GM18505 (cell line): ENCODE results near the gene ADAP1.

Experiments
- ATAC-seq: cut with Tn5 transposase; IDR thresholded peaks from one replicate; pipeline ENCODE4 v1.9.1; 2021; ENCODE audit not compliant: unreplicated experiment
- POLR2A ChIP-seq: IDR thresholded peaks from 4 replicates; pipeline ENCODE4 v1.6.1; 2011; ENCODE audit warnings: borderline replicate concordance; ENCODE audit not compliant: insufficient read depth, insufficient read length; ENCODE audit errors: extremely low read depth

Gene ADAP1

GRCh38 chr7:886626-887487, 67.6 kb downstream of the ADAP1 start:
- no peak for TF ChIP-seq POLR2A
- ATAC-seq = no peak

GRCh38 chr7:885893-886625, 68.4 kb downstream of the ADAP1 start:
- ATAC-seq = no peak
- TF ChIP-seq POLR2A = no peak

GRCh38 chr7:885261-885892, 69.1 kb downstream of the ADAP1 start:
- ATAC-seq = no peak
- TF ChIP-seq POLR2A = no peak

GRCh38 chr7:884191-885003, 70.1 kb downstream of the ADAP1 start:
- no peak for ATAC-seq
- no peak for TF ChIP-seq POLR2A

- no peak for TF ChIP-seq POLR2A
- no peak for ATAC-seq
Observed at GRCh38 chr7:883055-884021, 71.1 kb downstream of the ADAP1 start.

DNA sequence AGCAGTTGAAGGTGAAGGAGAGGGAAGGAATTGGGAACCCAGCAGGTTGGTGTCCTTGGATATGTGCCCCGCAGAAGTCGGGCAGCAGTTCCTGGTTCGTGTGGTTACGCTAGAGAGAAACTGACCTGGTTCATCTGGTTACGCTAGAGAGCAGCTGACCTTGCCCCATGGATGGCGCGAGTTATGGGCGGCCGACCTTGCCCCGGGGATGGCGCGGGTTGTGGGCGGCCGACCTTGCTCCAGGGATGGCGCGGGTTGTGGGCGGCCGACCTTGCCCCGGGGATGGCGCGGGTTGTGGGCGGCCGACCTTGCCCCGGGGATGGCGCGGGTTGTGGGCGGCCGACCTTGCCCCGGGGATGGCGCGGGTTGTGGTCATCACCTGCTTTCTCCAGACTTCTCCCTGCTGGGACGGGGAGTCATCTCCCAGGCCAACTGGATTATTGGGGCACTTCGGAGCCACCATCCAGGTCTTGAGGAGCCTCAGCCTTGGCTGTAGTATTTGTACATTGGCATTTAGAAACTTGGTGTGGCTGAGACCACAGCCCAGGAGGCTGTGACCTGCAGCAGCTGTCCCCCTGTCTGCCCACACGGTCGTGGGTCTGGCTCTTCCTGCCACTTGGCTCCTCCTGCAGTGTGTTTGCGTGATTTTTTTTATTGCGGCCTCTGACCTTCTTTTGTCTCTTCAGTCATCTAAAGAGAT, 72.0 kb downstream of the ADAP1 start:
- no peak for ATAC-seq
- TF ChIP-seq POLR2A = no peak

DNA sequence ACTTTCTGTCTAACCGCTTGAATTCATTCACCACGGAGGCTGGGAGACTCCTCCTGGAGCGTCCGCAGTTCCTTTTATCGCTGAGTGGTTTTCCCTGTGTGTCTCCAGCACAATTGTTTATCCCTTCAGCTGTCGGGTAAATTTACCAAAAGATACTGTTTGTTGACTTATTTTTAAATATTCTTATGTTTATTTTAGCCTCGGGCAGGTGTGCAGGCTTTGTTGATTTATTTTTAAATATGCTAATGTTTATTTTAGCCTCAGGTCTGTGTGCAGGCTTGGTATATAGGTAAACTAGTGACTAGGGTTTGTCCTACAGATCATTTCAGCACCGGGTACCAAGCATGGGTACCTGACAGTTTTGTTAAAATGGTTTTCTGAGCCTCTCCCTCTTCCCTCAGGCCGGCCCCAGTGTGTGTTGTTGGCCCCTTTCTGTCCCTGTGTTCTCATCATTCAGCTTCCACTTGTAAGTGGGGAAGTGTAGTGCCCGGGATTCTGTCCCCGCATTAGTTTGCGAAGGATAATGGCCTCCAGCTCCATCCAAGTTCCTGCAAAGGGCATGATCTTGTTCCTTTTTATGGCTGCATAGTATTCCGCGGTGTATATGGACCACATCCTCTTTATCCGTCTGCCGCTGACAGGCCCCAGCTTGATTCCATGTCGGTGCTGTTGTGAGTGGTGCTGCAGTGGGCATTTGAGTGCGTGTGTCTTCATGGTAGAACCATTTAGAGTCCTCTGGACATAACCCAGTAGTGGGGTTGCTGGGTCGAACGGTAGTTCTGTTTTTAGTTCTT, 72.8 kb downstream of the ADAP1 start:
- TF ChIP-seq POLR2A = no peak
- no peak for ATAC-seq

- ATAC-seq = no peak
- TF ChIP-seq POLR2A = no peak
Observed at GRCh38 chr7:880450-880849, 74.0 kb downstream of the ADAP1 start.

- TF ChIP-seq POLR2A = no peak
- no peak for ATAC-seq
Observed at GRCh38 chr7:879706-880105, 74.8 kb downstream of the ADAP1 start.

DNA sequence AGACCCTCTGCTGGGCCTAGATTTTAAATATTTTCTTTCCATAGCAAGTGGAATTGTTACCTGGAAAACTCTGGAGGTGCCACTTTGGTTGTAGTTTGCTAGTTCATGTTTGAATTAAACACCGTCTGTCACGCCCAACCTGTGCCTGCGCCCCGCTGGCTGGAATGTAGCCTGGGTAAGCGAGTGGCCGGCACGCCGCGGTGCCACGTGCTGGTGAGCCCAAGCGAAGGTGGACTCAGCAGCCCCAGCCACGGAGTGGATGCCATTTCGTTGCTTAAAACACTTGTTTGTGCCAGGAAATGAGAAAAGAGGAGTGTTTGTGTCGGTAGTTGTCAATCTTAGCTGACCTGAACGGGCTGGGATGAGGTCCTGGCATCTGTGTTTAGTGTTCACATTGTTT, 75.4 kb downstream of the ADAP1 start:
- no peak for ATAC-seq

More for the DNA sequence above, 75.4 kb downstream of the ADAP1 start:
- no peak for TF ChIP-seq POLR2A
